Measurements from ENCODE around the gene TUSC7.

Gene TUSC7

GRCh38 chr3:116691041-116691440, 18.5 kb upstream of the TUSC7 start:
- no peaks in the 10 kb centered on the region for H3K9me3 ChIP-seq (ENCODE audit: control insufficient read depth, insufficient read depth, low read depth, low read length)
- no peak overlapping the region for H3K4me3 ChIP-seq (ENCODE audit: low read depth, low read length)
- CTCF ChIA-PET: interaction anchor here (0.7 kb wide), 1 partner anchor 503 kb away, joined by 3 read pairs; no protein-coding TSS in a partner anchor
- TF ChIP-seq KLF16 (tag by site-specific recombination; IDR thresholded peaks at IDR 0.05) (no peak), EGR2 (tag by site-specific recombination; IDR thresholded peaks at IDR 0.05; ENCODE audit: low read depth) (no peak), ZNF776 (tag by site-specific recombination; IDR thresholded peaks at IDR 0.05; ENCODE audit: borderline replicate concordance) (no peak), ZNF626 (tag by site-specific recombination; IDR thresholded peaks at IDR 0.05) (no peak), ZNF571 (tag by site-specific recombination; IDR thresholded peaks at IDR 0.05) (no peak), ZSCAN23 (tag by site-specific recombination; IDR thresholded peaks at IDR 0.05) (no peak)
- no peaks in the 10 kb centered on the region for H3K36me3 ChIP-seq (ENCODE audit: control insufficient read depth in 2 of 2, insufficient read depth in 1 of 2, low read length in 2 of 2)
- H3K27ac ChIP-seq (ENCODE audit: extremely low read depth, low read depth, low read length): no peak overlapping the region
- no peaks in the 10 kb centered on the region for H3K4me1 ChIP-seq (ENCODE audit: control insufficient read depth, insufficient read depth, low read length)
- POLR2A ChIA-PET: no interaction called here

GRCh38 chr3:116701070-116701469, 8.5 kb upstream of the TUSC7 start:
- H3K4me3 ChIP-seq (ENCODE audit: low read depth, low read length): no peak overlapping the region
- no peaks in the 10 kb centered on the region for H3K36me3 ChIP-seq (ENCODE audit: control insufficient read depth in 2 of 2, insufficient read depth in 1 of 2, low read length in 2 of 2)
- H3K27ac ChIP-seq (ENCODE audit: extremely low read depth, low read depth, low read length): no peak overlapping the region
- ChIA-PET POLR2A (no interaction called here), CTCF (no interaction called here)
- H3K9me3 ChIP-seq (ENCODE audit: control insufficient read depth, insufficient read depth, low read depth, low read length): no peaks in the 10 kb centered on the region
- TF ChIP-seq ZNF791 (tag by site-specific recombination; IDR thresholded peaks at IDR 0.05): no peak
- TF ChIP-seq ZIC2 (tag by site-specific recombination; IDR thresholded peaks at IDR 0.05): no peak
- no peak for TF ChIP-seq ZFP41 (tag by site-specific recombination; IDR thresholded peaks at IDR 0.05; ENCODE audit: borderline replicate concordance)
- TF ChIP-seq ZNF776 (tag by site-specific recombination; IDR thresholded peaks at IDR 0.05; ENCODE audit: borderline replicate concordance): no peak
- TF ChIP-seq ZNF626 (tag by site-specific recombination; IDR thresholded peaks at IDR 0.05): no peak
- TF ChIP-seq CTCF (tag by site-specific recombination; IDR thresholded peaks at IDR 0.05): no peak
- no peak for TF ChIP-seq ZBTB44 (tag by site-specific recombination; IDR thresholded peaks at IDR 0.05)
- no peak for TF ChIP-seq ZNF488 (tag by site-specific recombination; IDR thresholded peaks at IDR 0.05)
- no peak for TF ChIP-seq ZNF19 (tag by site-specific recombination; IDR thresholded peaks at IDR 0.05; ENCODE audit: low read depth)
- TF ChIP-seq ZNF121 (tag by site-specific recombination; IDR thresholded peaks at IDR 0.05): no peak
- H3K4me1 ChIP-seq (ENCODE audit: control insufficient read depth, insufficient read depth, low read length): no peaks in the 10 kb centered on the region

GRCh38 chr3:116702334-116702733, 7.2 kb upstream of the TUSC7 start:
- Histone ChIP-seq H3K4me3 (ENCODE audit: low read depth, low read length) (no peak overlapping the region), H3K27ac (ENCODE audit: extremely low read depth, low read depth, low read length) (no peak overlapping the region), H3K9me3 (ENCODE audit: control insufficient read depth, insufficient read depth, low read depth, low read length) (no peaks in the 10 kb centered on the region), H3K4me1 (ENCODE audit: control insufficient read depth, insufficient read depth, low read length) (no peaks in the 10 kb centered on the region), H3K36me3 (ENCODE audit: control insufficient read depth in 2 of 2, insufficient read depth in 1 of 2, low read length in 2 of 2) (no peaks in the 10 kb centered on the region)
- ChIA-PET CTCF (no interaction called here), POLR2A (no interaction called here)
- no peak for TF ChIP-seq ZNF354C (tag by site-specific recombination; IDR thresholded peaks at IDR 0.05; ENCODE audit: borderline replicate concordance, low read depth)
- no peak for TF ChIP-seq ZSCAN18 (tag by site-specific recombination; IDR thresholded peaks at IDR 0.05)
- no peak for TF ChIP-seq ZNF571 (tag by site-specific recombination; IDR thresholded peaks at IDR 0.05)

Measured in HEK293 (cell line).